AG04450 (cell line): ENCODE data around the gene FHL3. TPM values are rescaled to one million over a fixed set of nuclear protein-coding genes. Genes with fewer than 3 reads are reported as not detected.
"Not testable (repeated sequence)": the region's sequence is repeated elsewhere in the genome, so short reads cannot be mapped to it uniquely, and the experiment has no call there.

ENCODE experiments used
- CTCF ChIA-PET: fragments of 300-600, 350-600 bp; formaldehyde crosslinking; extraction: SDS; loops from one replicate; lab custom pipeline; 2022; ENCODE audit warnings: antibody characterized with exemption, inconsistent platforms; lab: Charles Lee
- POLR2A ChIA-PET: fragments of 350-600 bp; formaldehyde crosslinking; extraction: SDS; loops from one replicate; lab custom pipeline; 2021; ENCODE audit warnings: antibody characterized with exemption, inconsistent platforms; lab: Yijun Ruan, JAX
- DNase-seq: peaks from one replicate; pipeline ENCODE4 v3.0.0-alpha.2; 2011; ENCODE audit warnings: low read depth, low spot score
- H3K27ac ChIP-seq: one replicate; pipeline ENCODE4 v1.5.1; 2012; ENCODE audit warnings: low read depth, low read length, control low read depth
- H3K27me3 ChIP-seq: one replicate; pipeline ENCODE4 v1.6.0; 2012; ENCODE audit warnings: low read length; ENCODE audit not compliant: control insufficient read depth, insufficient read depth
- H3K4me3 ChIP-seq: 2 replicates; pipeline ENCODE4 v1.5.1; 2011; ENCODE audit warnings: mild to moderate bottlenecking, low read depth, low read length, control low read depth
- H3K9me3 ChIP-seq: 2 replicates; pipeline ENCODE4 v1.5.1; 2012; ENCODE audit warnings: low read length; ENCODE audit not compliant: control insufficient read depth, insufficient read depth
- CTCF ChIP-seq: IDR thresholded peaks from 2 replicates; pipeline ENCODE4 v1.5.1; 2011; ENCODE audit warnings: low read depth, low read length, control low read depth, inconsistent platforms
- polyA plus RNA-seq: library from polyadenylated mRNA; depleted of rRNA; stranded (reverse); fragments of >200 nt; gene quantifications from 2 replicates; pipeline ENCODE4 v1.2.3, GENCODE V29; 2011

Gene FHL3
- polyA plus RNA-seq, 1 experiment = 10.0 TPM

- Histone ChIP-seq H3K27me3 (peaks cover 48% of the 10 kb centered on the region), H3K4me3 (no peak overlapping the region), H3K9me3 (no peaks in the 10 kb centered on the region; the same call in 1 of the 2 replicates), H3K27ac (no peak overlapping the region)
- TF ChIP-seq CTCF = no peak
- POLR2A ChIA-PET = no interaction called here
- no peak for DNase-seq
- CTCF ChIA-PET = interaction anchor here (0.7 kb wide), 1 partner anchor 795 kb away, joined by 4 read pairs; no protein-coding TSS in a partner anchor
Measured at GRCh38 chr1:38039331-38040088, 34.2 kb upstream of the FHL3 start.

- TF ChIP-seq CTCF = no peak
- ChIA-PET CTCF (interaction anchor here (0.7 to 1.2 kb wide), 3 partner anchors 31 to 796 kb away, joined by 3 to 6 read pairs (median 4); no protein-coding TSS in a partner anchor), POLR2A (no interaction called here)
- no peaks in the 10 kb centered on the region; the same call in 1 of the 2 replicates for H3K9me3 ChIP-seq
- peaks cover 41% of the 10 kb centered on the region for H3K27me3 ChIP-seq
- no peak overlapping the region for H3K27ac ChIP-seq
- DNase-seq = no peak
- H3K4me3 ChIP-seq = no peak overlapping the region
Measured at GRCh38 chr1:38038861-38039260, 33.5 kb upstream of the FHL3 start.

GRCh38 chr1:38037221-38037939 is 32.1 kb upstream of the FHL3 start:
- Histone ChIP-seq H3K4me3 (no peak overlapping the region), H3K27ac (no peak overlapping the region), H3K27me3 (peaks cover 28% of the 10 kb centered on the region), H3K9me3 (no peaks in the 10 kb centered on the region; the same call in 1 of the 2 replicates)
- no peak for DNase-seq
- POLR2A ChIA-PET = no interaction called here
- TF ChIP-seq CTCF = peak; percentile 41
- CTCF ChIA-PET = interaction anchor here (0.5 to 1.3 kb wide), 4 partner anchors 9 to 1052 kb away, joined by 3 read pairs; partner anchors contain the start of gene POU3F1

GRCh38 chr1:38034871-38035270 is 29.6 kb upstream of the FHL3 start:
- CTCF ChIA-PET = no interaction called here

GRCh38 chr1:38032992-38033391 is 27.7 kb upstream of the FHL3 start:
- DNase-seq, POLR2A ChIA-PET, H3K4me3 ChIP-seq, CTCF ChIA-PET, H3K27me3 ChIP-seq, H3K9me3 ChIP-seq, H3K27ac ChIP-seq: not testable (repeated sequence)

More at GRCh38 chr1:38034871-38035270, 29.6 kb upstream of the FHL3 start:
- no peak for TF ChIP-seq CTCF
- Histone ChIP-seq H3K9me3 (no peaks in the 10 kb centered on the region; the same call in 1 of the 2 replicates), H3K4me3 (no peak overlapping the region), H3K27ac (no peak overlapping the region), H3K27me3 (peaks cover 8% of the 10 kb centered on the region)
- DNase-seq = no peak
- POLR2A ChIA-PET = no interaction called here
